Fibroblast of skin of abdomen (primary cell): Measurements from ENCODE around the gene PTGER3.
A peak's percentile ranks its signal among the peaks of the same experiment; 100 is the strongest.

Experiments used
- DNase-seq: peaks from one replicate; pipeline ENCODE4 v3.0.0-alpha.2; 2013

The PTGER3 gene

GRCh38 chr1:71049951-71050598, 2.5 kb upstream of the PTGER3 start:
- peak; percentile 62 for DNase-seq

DNA sequence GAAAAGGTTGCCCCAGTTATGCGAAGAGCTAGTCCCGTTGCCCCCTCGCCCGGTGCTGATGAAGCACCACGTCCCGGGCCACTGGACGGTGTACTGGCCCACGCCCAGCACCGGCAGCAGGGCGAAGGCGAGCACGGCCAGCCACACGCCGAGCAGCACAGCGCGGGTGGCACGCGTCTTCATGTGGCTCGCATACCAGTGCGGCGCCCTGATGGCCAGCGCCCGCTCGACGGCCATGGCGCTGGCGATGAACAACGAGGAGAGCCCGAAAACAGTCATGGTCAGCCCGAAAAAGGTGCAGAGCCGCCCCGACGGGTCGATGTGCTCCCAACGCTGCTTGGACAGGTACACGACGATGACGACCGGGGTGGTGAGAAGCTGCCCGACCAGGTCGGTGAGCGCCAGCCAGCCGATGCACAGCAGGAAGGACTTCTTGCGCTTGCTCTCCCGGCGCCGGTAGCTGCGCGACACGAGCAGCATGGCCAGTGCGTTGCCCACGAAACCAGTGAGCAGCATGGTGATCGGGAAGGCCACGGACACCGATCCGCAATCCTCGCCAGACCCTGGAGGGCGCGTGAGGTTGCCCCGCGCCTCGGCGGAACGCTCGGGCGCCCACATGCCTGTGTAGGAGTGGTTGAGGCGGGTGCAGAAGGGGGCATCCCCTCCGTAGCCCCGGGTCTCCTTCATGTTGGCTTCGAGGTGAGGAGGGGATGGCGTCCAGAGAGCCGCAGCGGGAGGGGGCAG, 553 bp downstream of the PTGER3 start:
- DNase-seq = peak; percentile 10

- DNase-seq = no peak
These were observed 2.1 kb downstream of the PTGER3 start for GRCh38 chr1:71045463-71046028.

DNA sequence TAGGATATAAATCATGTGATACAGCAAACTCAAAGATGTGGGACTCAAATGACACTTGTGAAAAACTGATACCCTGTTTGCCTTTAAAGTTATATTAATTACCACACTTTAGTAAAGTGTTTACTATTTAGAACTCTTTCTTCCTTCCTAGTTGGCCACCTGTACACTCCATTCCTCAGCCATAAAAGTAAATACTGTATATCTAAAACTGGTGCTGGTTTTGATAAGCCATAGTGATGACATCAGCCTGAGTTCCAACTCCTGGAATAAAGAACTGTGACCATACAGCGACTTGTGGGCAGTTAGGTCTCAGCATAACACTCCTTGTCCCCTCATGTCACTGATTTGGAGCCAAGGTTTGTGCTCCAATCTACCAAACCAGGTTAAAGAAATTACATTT, 2.8 kb downstream of the PTGER3 start:
- no peak for DNase-seq

GRCh38 chr1:71043065-71043464, 4.6 kb downstream of the PTGER3 start:
- no peak for DNase-seq

DNA sequence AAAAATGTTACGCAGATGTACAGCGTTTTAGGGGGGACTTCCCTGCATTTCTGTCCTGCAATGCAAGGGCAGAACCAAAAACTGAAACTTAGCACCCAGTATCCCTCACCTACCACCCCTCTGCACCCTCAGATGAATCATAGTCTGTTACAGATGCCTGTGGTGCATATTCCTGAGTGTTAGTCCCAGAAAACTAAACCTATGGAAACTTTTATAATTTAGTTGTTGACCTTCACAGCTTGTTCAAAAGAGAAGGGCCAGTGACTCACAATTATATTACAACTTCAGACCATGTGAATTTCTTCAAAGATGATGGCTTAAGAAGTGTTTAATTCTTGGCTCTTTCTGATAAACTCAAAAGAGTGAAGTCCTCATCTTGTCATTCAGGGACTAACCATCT, 5.8 kb downstream of the PTGER3 start:
- peak; percentile 13 for DNase-seq

- DNase-seq = peak; percentile 56
These were observed 7.9 kb downstream of the PTGER3 start for GRCh38 chr1:71039661-71040262.

DNA sequence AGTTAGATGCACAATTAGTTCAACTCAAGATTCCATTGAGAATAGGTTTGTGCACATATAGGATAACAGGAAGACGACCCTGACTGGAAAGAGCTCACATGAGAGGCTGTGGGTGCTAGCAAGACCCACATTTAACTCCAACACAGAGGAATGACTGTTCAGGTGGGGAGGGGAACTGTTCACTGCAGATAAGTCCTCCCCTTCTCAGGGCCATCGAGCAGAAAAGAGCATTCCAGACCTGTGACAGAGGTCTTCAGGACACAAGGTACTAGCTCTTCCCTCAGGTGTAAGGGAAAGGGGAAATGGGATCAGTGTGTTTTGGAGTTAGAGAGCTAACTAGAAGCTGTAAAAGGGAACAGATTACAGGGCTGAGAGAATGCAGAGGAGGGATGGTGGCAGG, 8.7 kb downstream of the PTGER3 start:
- no peak for DNase-seq

GRCh38 chr1:71037829-71038620, 9.6 kb downstream of the PTGER3 start:
- DNase-seq = no peak

DNA sequence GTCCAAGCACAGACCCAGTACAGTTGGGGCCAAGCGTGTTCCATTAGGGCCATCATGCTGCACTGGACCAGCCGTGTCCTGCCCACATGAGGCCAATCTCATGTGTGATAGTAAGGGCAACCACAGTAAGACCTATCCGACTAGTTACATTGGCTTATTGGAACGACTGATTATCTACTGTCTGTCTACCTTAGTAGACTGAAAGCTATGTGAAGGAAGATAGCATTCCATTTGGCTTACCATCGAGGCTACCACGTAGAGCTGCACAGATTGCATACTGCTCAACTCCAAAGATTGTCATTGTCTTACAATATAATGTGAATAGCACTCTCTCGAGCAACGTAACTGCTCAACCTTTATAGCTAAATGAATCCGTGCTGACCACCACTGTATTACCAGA, 10.6 kb downstream of the PTGER3 start:
- no peak for DNase-seq

GRCh38 chr1:71033136-71033535, 14.5 kb downstream of the PTGER3 start:
- no peak for DNase-seq

- DNase-seq = peak; percentile 63
These were observed 16.2 kb downstream of the PTGER3 start for GRCh38 chr1:71031426-71031825.

DNA sequence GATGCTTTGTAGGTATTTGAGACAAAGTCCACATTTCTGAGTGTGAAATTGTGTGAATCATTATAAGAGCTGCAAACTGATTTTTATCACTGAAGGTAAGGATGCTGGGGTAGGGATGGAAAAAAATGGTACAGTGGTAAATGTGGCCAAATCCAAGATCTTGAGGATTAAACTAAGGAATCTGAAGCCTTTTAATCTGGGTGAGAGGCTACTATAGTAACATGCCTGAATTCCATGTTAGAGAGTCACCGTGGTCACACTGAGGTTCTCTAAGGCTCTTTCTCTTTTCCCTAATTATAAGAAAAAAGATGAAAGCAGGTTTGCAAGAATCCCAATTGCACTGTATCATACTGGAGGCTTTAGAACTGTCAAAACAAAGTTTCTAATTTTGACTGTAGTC, 17.6 kb downstream of the PTGER3 start:
- peak; percentile 60 for DNase-seq

DNA sequence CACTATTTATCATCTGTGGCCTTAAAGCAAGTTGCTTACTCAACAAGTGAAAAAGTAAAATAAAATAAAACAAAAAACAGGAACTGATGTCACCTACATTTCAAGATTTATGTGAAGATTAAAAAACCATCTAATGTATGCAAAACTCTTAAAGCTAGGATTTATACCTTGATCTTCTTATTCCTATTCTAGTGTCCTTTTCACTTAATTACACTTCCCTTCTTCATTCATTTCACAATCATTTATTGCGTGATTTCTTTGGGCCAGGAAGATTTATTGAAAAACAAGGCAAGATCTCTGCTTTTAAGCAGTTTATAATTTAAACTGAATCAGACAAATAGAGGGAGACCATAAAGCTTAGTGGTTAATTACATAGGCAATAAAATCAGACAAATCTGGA, 18.6 kb downstream of the PTGER3 start:
- DNase-seq = no peak

- DNase-seq = no peak
These were observed 19.6 kb downstream of the PTGER3 start for GRCh38 chr1:71027991-71028390.

DNA sequence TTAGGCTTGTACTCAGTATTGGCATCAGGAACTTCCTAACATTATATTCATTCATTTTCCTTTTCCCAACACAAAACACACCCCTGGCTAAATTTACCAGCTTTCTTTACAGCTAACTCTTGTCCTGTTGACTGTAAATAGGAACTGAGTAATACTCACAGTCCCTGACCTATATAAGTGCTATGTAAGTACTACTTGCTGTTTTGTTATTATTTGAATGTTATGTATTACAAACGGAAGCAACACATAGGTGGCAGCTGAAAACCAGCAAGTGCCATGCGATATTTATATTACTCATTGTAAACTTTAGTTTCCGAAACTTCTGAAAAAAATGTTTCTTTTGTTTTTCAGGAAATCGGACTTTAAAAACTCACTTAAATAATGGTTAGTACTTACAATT, 21.5 kb downstream of the PTGER3 start:
- DNase-seq = no peak

DNA sequence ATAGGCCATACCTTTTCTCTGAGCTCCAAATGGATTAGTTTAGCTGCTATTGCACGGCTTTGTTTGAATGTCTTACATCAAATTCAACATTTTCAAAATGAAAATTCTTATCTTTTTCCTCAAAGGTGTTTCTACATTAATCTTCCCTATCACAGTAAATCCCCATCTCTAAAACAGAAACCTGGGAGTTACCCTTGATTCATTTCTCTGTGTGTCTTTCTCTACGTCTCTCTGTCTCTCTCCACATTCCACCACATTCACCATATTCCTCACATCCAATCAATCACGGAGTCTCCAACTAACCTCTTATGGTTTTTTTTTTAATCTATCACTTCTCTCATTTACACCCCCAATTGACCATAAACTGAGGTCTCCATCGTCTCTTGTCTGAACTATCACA, 24.1 kb downstream of the PTGER3 start:
- no peak for DNase-seq

DNA sequence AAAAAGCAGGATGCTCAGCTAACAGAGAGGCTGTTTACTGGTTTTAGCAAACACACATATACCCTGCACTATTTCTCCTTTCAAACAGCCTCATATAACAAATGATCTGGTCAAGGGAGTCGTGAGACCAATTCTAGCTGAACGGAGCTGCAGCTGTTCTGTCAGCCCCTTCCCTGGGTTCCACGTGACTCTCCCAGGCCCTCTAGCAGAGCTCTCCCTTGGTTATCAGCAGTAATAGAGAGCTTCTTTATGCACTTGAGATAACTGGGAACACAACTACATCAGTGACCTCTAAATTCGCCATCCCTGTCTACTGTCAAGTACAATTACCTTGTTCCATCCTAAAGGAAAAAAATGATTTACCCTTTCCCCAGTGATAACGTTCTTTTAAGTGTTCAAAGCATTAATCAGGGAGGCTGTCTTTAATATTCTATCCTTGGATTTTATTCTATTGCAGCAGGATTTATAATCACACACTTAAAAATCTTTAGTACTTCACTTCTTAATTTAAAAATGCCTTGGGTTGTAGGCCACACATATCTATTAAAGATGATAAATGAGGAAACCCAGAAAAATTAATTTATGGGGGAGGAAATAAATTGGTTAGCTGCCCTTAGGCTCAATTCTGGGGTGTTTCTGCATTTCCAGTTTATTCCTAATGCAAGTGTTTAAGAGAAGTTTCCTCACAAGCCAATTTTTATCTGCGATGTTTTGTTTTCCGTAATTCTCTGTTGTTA, 28.2 kb downstream of the PTGER3 start:
- DNase-seq = no peak

DNA sequence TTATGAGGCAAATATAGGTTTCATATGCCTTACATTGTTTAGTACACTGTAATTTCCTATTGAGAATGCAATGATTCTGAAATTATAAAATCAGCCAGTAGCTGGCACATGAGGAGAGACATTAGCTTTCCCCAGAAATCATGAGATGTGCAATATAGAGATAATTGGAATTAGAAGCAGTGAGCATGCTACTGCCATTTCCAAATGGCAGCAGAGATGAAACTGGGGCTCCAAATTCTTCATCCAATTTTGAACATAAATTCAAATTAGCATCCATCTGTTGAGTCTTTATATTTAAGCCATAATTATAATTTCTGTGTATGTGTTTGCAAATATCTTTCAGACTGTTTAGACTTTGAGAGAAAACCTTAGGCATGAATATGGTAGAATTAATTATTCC, 28.8 kb downstream of the PTGER3 start:
- no peak for DNase-seq

DNA sequence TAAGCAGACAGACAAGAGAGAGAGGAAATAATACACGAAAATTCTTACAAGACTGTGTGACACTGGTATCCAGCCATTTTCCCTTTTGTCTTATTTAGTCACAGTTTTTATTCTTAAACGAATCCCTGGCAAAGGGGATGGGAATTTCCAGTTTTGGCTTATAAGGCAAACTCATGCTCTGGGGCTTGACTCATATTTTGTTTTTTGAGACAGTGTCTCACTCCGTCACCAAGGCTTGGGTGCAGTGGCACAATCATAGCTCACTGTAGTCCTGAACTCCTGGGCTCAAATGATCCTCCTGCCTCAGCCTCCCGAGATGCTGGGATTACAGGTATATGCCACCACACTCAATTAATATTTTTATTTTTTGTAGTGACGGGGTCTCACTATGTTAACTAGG, 31.9 kb downstream of the PTGER3 start:
- no peak for DNase-seq

DNA sequence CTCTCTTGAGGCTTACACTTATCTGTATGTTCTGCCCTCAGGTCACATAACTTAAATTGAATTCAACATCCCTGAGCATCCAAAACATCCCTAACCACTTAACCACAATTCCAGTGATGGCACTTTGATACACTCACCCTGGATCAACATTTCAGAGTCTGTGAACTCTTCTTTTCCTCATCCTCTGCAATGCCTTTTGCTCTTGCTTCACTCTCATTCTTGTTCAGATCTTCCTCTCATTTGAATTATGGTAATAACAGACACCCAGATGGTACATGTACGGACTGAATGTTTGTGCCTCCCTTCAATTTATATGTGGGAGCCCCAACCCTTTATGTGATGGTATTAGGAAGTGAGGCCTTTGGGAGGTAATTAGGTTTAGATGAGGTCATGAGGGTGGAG, 33.4 kb downstream of the PTGER3 start:
- DNase-seq = peak; percentile 70
